ENCODE data around the gene SH2D4B. TPM values are rescaled to one million over a fixed set of nuclear protein-coding genes. Genes with fewer than 3 reads are reported as not detected.

The SH2D4B gene
- total RNA-seq, 1 experiment from 2014 or later: 0.07 TPM

- peaks cover 5 to 8% of the 10 kb centered on the region in 2 experiments; a peak in 4 of 5 replicates for H3K9me3 Mint-ChIP-seq
- no peaks in the 10 kb centered on the region for H4K20me1 ChIP-seq (ENCODE audit: control insufficient read depth, insufficient read depth, insufficient read length)
Observed at GRCh38 chr10:80622153-80622552, 84.5 kb downstream of the SH2D4B start.

More at GRCh38 chr10:80622153-80622552, 84.5 kb downstream of the SH2D4B start:
- Histone ChIP-seq H3K56ac (ENCODE audit: insufficient read length, low read depth, low read length) (no peak overlapping the region), H2BK120ac (ENCODE audit: low read depth, low read length, poor library complexity, severe bottlenecking) (no peak overlapping the region), H2AK5ac (ENCODE audit: insufficient read length, low read length) (no peak overlapping the region), H4K8ac (replicated peaks; ENCODE audit: insufficient read length, low read depth, low read length) (no peak overlapping the region), H2BK5ac (ENCODE audit: insufficient read length, low read length) (no peak overlapping the region), H3K9me3 (ENCODE audit: control insufficient read depth, low read depth, low read length) (no peaks in the 10 kb centered on the region), H3K14ac (ENCODE audit: insufficient read depth, low read length) (no peak overlapping the region), H3K4me1 (ENCODE audit: insufficient read depth, low read length) (no peaks in the 10 kb centered on the region), H3T11ph (ENCODE audit: low read length) (no peak overlapping the region), H2BK15ac (ENCODE audit: low read depth, low read length) (no peak overlapping the region), H3K27me3 (ENCODE audit: insufficient read depth, low read length) (no peaks in the 10 kb centered on the region), H4K5ac (ENCODE audit: insufficient read length, low read depth, low read length) (no peak overlapping the region), H3K9ac (ENCODE audit: extremely low read depth, insufficient read length, low read length) (no peak overlapping the region), H3K23me2 (ENCODE audit: insufficient read length, low read depth, low read length, poor library complexity, severe bottlenecking) (no peaks in the 10 kb centered on the region), H3K4me2 (ENCODE audit: insufficient read depth, insufficient read length, low read length) (no peak overlapping the region), H3K23ac (ENCODE audit: insufficient read length, low read depth, low read length) (no peak overlapping the region), H3K18ac (ENCODE audit: insufficient read length, low read depth, low read length) (no peak overlapping the region), H3K79me1 (ENCODE audit: insufficient read depth, low read depth, low read length, poor library complexity, severe bottlenecking) (no peaks in the 10 kb centered on the region), H3K27ac (ENCODE audit: insufficient read length, low read depth, low read length) (no peak overlapping the region), H2BK20ac (ENCODE audit: low read depth, low read length, poor library complexity, severe bottlenecking) (no peak overlapping the region), H2BK12ac (ENCODE audit: insufficient read length, low read depth, low read length) (no peak overlapping the region), H2AFZ (ENCODE audit: low read length) (no peak overlapping the region), H4K91ac (ENCODE audit: insufficient read length, low read depth, low read length) (no peak overlapping the region), H3K4ac (ENCODE audit: low read depth, low read length) (no peak overlapping the region), H3K79me2 (ENCODE audit: insufficient read depth, low read length) (no peaks in the 10 kb centered on the region)
- H3K36me3 Mint-ChIP-seq (ENCODE audit: insufficient read depth in 1 of 3, low read depth in 3 of 3): peaks cover 0 to 5% (median 0%) of the 10 kb centered on the region in 3 experiments; a peak in 2 of 7 replicates
- 0 out of 2 replicates have a peak, but pooled peaks cover 1% of the 10 kb centered on the region for H3K27me3 Mint-ChIP-seq (ENCODE audit: low read depth)
- H3K4me1 Mint-ChIP-seq: no peaks in the 10 kb centered on the region
- no peak for TF ChIP-seq CTCF (conservative IDR thresholded peaks at IDR 0.05)
- no peak overlapping the region for H3K4me3 Mint-ChIP-seq
- H3K27ac Mint-ChIP-seq: no peak overlapping the region
- no peak for DNase-seq
- WGBS (ENCODE audit: extremely low coverage, insufficient read length, low lambda C conversion rate): no CpG with 5 or more reads among the region's 3 CpGs
